ENCODE results near the gene ZNF562. TPM values are rescaled to one million over a fixed set of nuclear protein-coding genes. Genes with fewer than 3 reads are reported as not detected.

The ZNF562 gene
- 19.8 and 23.1 TPM in 2 replicates for total RNA-seq

GRCh38 chr19:9674663-9675357 lies at the start of gene ZNF562:
TSS of gene ZNF562 (minus strand) at chr19:9675100. CDS start at chr19:9660744, 14,356 bp downstream.

GRCh38 chr19:9621156-9622037 lies 53.5 kb downstream of the ZNF562 start, which contains the start of gene ZNF561:
TSS of gene ZNF561 (minus strand) at chr19:9621232. CDS start at chr19:9619456, 1,776 bp downstream.

Other genes starting within 250 kb of the ZNF562 start
- 7.3 and 8.6 TPM in 2 replicates for gene ZNF266, start 239.5 kb downstream of the ZNF562 start, total RNA-seq
- gene ZNF560, start 176.5 kb downstream of the ZNF562 start, total RNA-seq: 0.06 and 0.40 TPM in 2 replicates
- gene ZNF426, start 136.5 kb downstream of the ZNF562 start, total RNA-seq: 19.7 and 20.4 TPM in 2 replicates
- 33.9 and 45.0 TPM in 2 replicates for gene ZNF121, start 90.6 kb downstream of the ZNF562 start, total RNA-seq
- gene ZNF561, start 53.9 kb downstream of the ZNF562 start, total RNA-seq: 33.0 and 41.4 TPM in 2 replicates
- gene ZNF846, start 93.6 kb upstream of the ZNF562 start, total RNA-seq: 16.6 and 19.3 TPM in 2 replicates
- gene FBXL12, start 144.0 kb upstream of the ZNF562 start, total RNA-seq: 10.7 and 11.9 TPM in 2 replicates
- 184 and 325 TPM in 2 replicates for gene UBL5, start 152.8 kb upstream of the ZNF562 start, total RNA-seq
- 136 and 161 TPM in 2 replicates for gene PIN1, start 160.2 kb upstream of the ZNF562 start, total RNA-seq

All from aortic smooth muscle cell (primary cell).